ENCODE data around the gene ADD3.
A peak's percentile ranks its signal among the peaks of the same experiment; 100 is the strongest.

Gene ADD3

DNA sequence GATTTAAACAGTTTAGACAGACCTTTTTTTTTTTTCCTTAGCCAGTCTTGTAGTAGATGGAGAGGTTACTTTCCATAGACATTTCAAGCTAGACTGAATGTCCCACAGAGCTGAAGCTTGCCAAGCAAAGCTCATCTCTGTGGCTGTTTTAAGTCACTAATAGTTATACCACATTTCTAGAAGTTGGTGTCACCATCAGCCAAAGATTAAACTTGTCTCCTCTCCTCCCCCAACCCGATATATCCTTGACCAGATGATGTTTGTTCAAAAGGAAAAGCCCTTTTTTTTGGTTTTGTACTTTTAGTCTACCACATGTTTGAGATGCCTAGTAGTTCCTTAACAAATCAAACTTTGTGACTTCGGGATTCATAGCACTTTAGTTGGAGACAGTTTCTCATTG lies 66.1 kb downstream of the ADD3 start:
- H3K27ac ChIP-seq (ENCODE audit: poor library complexity, severe bottlenecking) = no peak overlapping the region
- H3K4me3 ChIP-seq (ENCODE audit: severe bottlenecking) = no peak overlapping the region
- DNase-seq (ENCODE audit: low spot score) (no peak), ATAC-seq (ENCODE audit: low read depth) (no peak)
- H3K9me3 ChIP-seq (ENCODE audit: severe bottlenecking) = no peaks in the 10 kb centered on the region
- TF ChIP-seq, protein P1, sequence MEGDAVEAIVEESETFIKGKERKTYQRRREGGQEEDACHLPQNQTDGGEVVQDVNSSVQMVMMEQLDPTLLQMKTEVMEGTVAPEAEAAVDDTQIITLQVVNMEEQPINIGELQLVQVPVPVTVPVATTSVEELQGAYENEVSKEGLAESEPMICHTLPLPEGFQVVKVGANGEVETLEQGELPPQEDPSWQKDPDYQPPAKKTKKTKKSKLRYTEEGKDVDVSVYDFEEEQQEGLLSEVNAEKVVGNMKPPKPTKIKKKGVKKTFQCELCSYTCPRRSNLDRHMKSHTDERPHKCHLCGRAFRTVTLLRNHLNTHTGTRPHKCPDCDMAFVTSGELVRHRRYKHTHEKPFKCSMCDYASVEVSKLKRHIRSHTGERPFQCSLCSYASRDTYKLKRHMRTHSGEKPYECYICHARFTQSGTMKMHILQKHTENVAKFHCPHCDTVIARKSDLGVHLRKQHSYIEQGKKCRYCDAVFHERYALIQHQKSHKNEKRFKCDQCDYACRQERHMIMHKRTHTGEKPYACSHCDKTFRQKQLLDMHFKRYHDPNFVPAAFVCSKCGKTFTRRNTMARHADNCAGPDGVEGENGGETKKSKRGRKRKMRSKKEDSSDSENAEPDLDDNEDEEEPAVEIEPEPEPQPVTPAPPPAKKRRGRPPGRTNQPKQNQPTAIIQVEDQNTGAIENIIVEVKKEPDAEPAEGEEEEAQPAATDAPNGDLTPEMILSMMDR (IDR thresholded peaks at IDR 0.05; ENCODE audit: poor library complexity, severe bottlenecking) = no peak
- no peaks in the 10 kb centered on the region for H3K36me3 ChIP-seq (ENCODE audit: low read depth)
- H3K27me3 ChIP-seq (ENCODE audit: insufficient read depth, poor library complexity, severe bottlenecking) = no peaks in the 10 kb centered on the region
- peaks cover 28% of the 10 kb centered on the region for H3K4me1 ChIP-seq (ENCODE audit: insufficient read depth, poor library complexity, severe bottlenecking)

- no peaks in the 10 kb centered on the region for H3K27me3 ChIP-seq (ENCODE audit: insufficient read depth, poor library complexity, severe bottlenecking)
- no peak overlapping the region for H3K27ac ChIP-seq (ENCODE audit: poor library complexity, severe bottlenecking)
- DNase-seq (ENCODE audit: low spot score) (no peak), ATAC-seq (ENCODE audit: low read depth) (no peak)
- no peaks in the 10 kb centered on the region for H3K36me3 ChIP-seq (ENCODE audit: low read depth)
- H3K9me3 ChIP-seq (ENCODE audit: severe bottlenecking) = no peaks in the 10 kb centered on the region
- H3K4me3 ChIP-seq (ENCODE audit: severe bottlenecking) = no peak overlapping the region
- H3K4me1 ChIP-seq (ENCODE audit: insufficient read depth, poor library complexity, severe bottlenecking) = peaks cover 28% of the 10 kb centered on the region
- TF ChIP-seq, protein P1 (IDR thresholded peaks at IDR 0.05; ENCODE audit: poor library complexity, severe bottlenecking) = no peak
Measured at GRCh38 chr10:110074298-110074697, 66.5 kb downstream of the ADD3 start.

- H3K9me3 ChIP-seq (ENCODE audit: severe bottlenecking) = no peaks in the 10 kb centered on the region
- TF ChIP-seq, protein P1 (IDR thresholded peaks at IDR 0.05; ENCODE audit: poor library complexity, severe bottlenecking) = no peak
- no peak overlapping the region for H3K4me3 ChIP-seq (ENCODE audit: severe bottlenecking)
- peak overlapping the region; percentile 17 for H3K27ac ChIP-seq (ENCODE audit: poor library complexity, severe bottlenecking)
- H3K36me3 ChIP-seq (ENCODE audit: low read depth) = no peaks in the 10 kb centered on the region
- DNase-seq (ENCODE audit: low spot score) (no peak), ATAC-seq (ENCODE audit: low read depth) (peak; percentile 56)
- no peaks in the 10 kb centered on the region for H3K27me3 ChIP-seq (ENCODE audit: insufficient read depth, poor library complexity, severe bottlenecking)
- peaks cover 28% of the 10 kb centered on the region for H3K4me1 ChIP-seq (ENCODE audit: insufficient read depth, poor library complexity, severe bottlenecking)
Measured at GRCh38 chr10:110074758-110075671, 67.2 kb downstream of the ADD3 start.

GRCh38 chr10:110075686-110076085 lies 67.9 kb downstream of the ADD3 start:
- Histone ChIP-seq H3K27me3 (ENCODE audit: insufficient read depth, poor library complexity, severe bottlenecking) (no peaks in the 10 kb centered on the region), H3K4me3 (ENCODE audit: severe bottlenecking) (no peak overlapping the region), H3K4me1 (ENCODE audit: insufficient read depth, poor library complexity, severe bottlenecking) (peaks cover 28% of the 10 kb centered on the region), H3K9me3 (ENCODE audit: severe bottlenecking) (no peaks in the 10 kb centered on the region), H3K36me3 (ENCODE audit: low read depth) (no peaks in the 10 kb centered on the region), H3K27ac (ENCODE audit: poor library complexity, severe bottlenecking) (peak overlapping the region; percentile 17)
- DNase-seq (ENCODE audit: low spot score) (no peak), ATAC-seq (ENCODE audit: low read depth) (no peak)
- TF ChIP-seq, protein P1 (IDR thresholded peaks at IDR 0.05; ENCODE audit: poor library complexity, severe bottlenecking) = no peak

Data from RWPE2 (cell line).